ENCODE results near the gene NUB1. TPM values are rescaled to one million over a fixed set of nuclear protein-coding genes. Genes with fewer than 3 reads are reported as not detected.

Gene NUB1
- total RNA-seq, 2 donors from 2014 or later = 46.4 to 53.7 TPM

- peak overlapping the region; percentile 29 to 40 for H3K4me3 ChIP-seq
- no peaks in the 10 kb centered on the region for H3K9me3 ChIP-seq
- H3K36me3 ChIP-seq = no peaks in the 10 kb centered on the region
- WGBS = 16% methylated on average over 59 of the region's 61 CpGs
- H3K27ac ChIP-seq = peak overlapping the region in 1 of 2 donors; percentile 36
- TF ChIP-seq, protein P1, sequence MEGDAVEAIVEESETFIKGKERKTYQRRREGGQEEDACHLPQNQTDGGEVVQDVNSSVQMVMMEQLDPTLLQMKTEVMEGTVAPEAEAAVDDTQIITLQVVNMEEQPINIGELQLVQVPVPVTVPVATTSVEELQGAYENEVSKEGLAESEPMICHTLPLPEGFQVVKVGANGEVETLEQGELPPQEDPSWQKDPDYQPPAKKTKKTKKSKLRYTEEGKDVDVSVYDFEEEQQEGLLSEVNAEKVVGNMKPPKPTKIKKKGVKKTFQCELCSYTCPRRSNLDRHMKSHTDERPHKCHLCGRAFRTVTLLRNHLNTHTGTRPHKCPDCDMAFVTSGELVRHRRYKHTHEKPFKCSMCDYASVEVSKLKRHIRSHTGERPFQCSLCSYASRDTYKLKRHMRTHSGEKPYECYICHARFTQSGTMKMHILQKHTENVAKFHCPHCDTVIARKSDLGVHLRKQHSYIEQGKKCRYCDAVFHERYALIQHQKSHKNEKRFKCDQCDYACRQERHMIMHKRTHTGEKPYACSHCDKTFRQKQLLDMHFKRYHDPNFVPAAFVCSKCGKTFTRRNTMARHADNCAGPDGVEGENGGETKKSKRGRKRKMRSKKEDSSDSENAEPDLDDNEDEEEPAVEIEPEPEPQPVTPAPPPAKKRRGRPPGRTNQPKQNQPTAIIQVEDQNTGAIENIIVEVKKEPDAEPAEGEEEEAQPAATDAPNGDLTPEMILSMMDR (IDR thresholded peaks at IDR 0.05) = no peak
- TF ChIP-seq POLR2A (IDR thresholded peaks at IDR 0.05) (no peak), POLR2AphosphoS5 (IDR thresholded peaks at IDR 0.05) (no peak)
- H3K27me3 ChIP-seq (replicated peaks; ENCODE audit: insufficient read depth) = peaks cover 13% of the 10 kb centered on the region
- intact Hi-C loops (cut with DNase I) = no loop called here
- peaks cover 8% of the 10 kb centered on the region for H3K4me1 ChIP-seq (replicated peaks)
- DNase-seq (ENCODE audit: low spot score) = no peak
Observed at GRCh38 chr7:151408839-151409666, 67.4 kb downstream of the NUB1 start.

- Histone ChIP-seq H3K27ac (peak within 1 kb of the TSS in 1 of 2 donors; percentile 36), H3K9me3 (no peaks in the 10 kb centered on the region), H3K27me3 (replicated peaks; ENCODE audit: insufficient read depth) (peaks cover 13% of the 10 kb centered on the region), H3K4me1 (replicated peaks) (peaks cover 8% of the 10 kb centered on the region), H3K36me3 (no peaks in the 10 kb centered on the region), H3K4me3 (peak within 1 kb of the TSS; percentile 29 to 40)
- WGBS = 1% methylated on average over 60 of the region's 75 CpGs
- intact Hi-C loops (cut with DNase I) = no loop called here
- TF ChIP-seq POLR2A (IDR thresholded peaks at IDR 0.05) (no peak), POLR2AphosphoS5 (IDR thresholded peaks at IDR 0.05) (no peak)
- TF ChIP-seq, protein P1 (IDR thresholded peaks at IDR 0.05) = no peak
- no peak for DNase-seq (ENCODE audit: low spot score)
Observed at GRCh38 chr7:151409667-151410404, 68.2 kb downstream of the NUB1 start, which contains the start of gene WDR86. WDR86 (minus strand) TSS chr7:151410038; CDS start chr7:151409589, 449 bp downstream.

GRCh38 chr7:151410405-151411390, 69.1 kb downstream of the NUB1 start:
- peaks cover 13% of the 10 kb centered on the region for H3K27me3 ChIP-seq (replicated peaks; ENCODE audit: insufficient read depth)
- WGBS = 31% methylated on average over 42 of the region's 55 CpGs

DNA sequence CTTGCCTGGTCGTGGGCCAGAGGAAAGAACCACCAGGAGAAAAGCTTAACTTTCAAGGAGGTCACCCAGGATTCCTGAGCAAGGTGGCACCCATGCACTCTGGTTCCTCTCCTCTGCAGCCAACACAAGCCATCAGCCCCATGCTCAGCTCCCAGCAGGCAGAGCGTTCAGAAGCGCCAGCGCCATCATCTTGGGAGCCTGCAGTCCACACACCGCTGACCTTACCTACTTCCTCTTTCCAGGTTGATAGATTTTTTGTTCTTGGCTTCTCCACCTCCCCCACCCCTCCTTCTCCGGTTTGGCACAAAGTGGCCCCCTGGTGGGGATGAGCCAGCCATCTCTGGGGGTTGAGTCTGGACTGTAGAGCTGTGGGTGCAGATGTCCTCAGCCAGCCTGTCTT, 69.9 kb downstream of the NUB1 start:
- H3K27me3 ChIP-seq (replicated peaks; ENCODE audit: insufficient read depth) = peaks cover 13% of the 10 kb centered on the region
- no peak for TF ChIP-seq POLR2A (IDR thresholded peaks at IDR 0.05)
- no peak for TF ChIP-seq POLR2AphosphoS5 (IDR thresholded peaks at IDR 0.05)
- TF ChIP-seq, protein P1 (IDR thresholded peaks at IDR 0.05) = no peak
- DNase-seq (ENCODE audit: low spot score) = no peak
- no peak overlapping the region for H3K27ac ChIP-seq
- WGBS = 76% methylated on average over 6 of the region's 6 CpGs
- no peaks in the 10 kb centered on the region for H3K9me3 ChIP-seq
- H3K4me1 ChIP-seq (replicated peaks) = peaks cover 8% of the 10 kb centered on the region
- H3K36me3 ChIP-seq = no peaks in the 10 kb centered on the region
- no peak overlapping the region for H3K4me3 ChIP-seq
- intact Hi-C loops (cut with DNase I) = no loop called here

More at GRCh38 chr7:151410405-151411390, 69.1 kb downstream of the NUB1 start:
- H3K9me3 ChIP-seq = no peaks in the 10 kb centered on the region
- peaks cover 8% of the 10 kb centered on the region for H3K4me1 ChIP-seq (replicated peaks)
- DNase-seq (ENCODE audit: low spot score) = no peak
- intact Hi-C loops (cut with DNase I) = no loop called here
- no peaks in the 10 kb centered on the region for H3K36me3 ChIP-seq
- H3K27ac ChIP-seq = peak overlapping the region in 1 of 2 donors; percentile 36
- H3K4me3 ChIP-seq = peak overlapping the region; percentile 29 to 40
- no peak for TF ChIP-seq POLR2A (IDR thresholded peaks at IDR 0.05)
- TF ChIP-seq, protein P1 (IDR thresholded peaks at IDR 0.05) = no peak
- TF ChIP-seq POLR2AphosphoS5 (IDR thresholded peaks at IDR 0.05) = peak; percentile 7
